HS-27A (cell line): Measurements from ENCODE around the gene PCGF1.
"Not testable (repeated sequence)": the region's sequence is repeated elsewhere in the genome, so short reads cannot be mapped to it uniquely, and the experiment has no call there.

ENCODE experiments used
- DNase-seq: peaks from one replicate; pipeline ENCODE4 v3.0.0-alpha.2; 2012; ENCODE audit warnings: low read depth, missing footprints

The PCGF1 gene

GRCh38 chr2:74499267-74499939 lies 8.1 kb downstream of the PCGF1 start, which contains the start of gene LBX2:
TSS of gene LBX2 (minus strand) at chr2:74499603. CDS start at chr2:74499537, 66 bp downstream.
- no peak for DNase-seq

GRCh38 chr2:74498500-74499266 lies 8.8 kb downstream of the PCGF1 start:
- no peak for DNase-seq

GRCh38 chr2:74497777-74498499 lies 9.6 kb downstream of the PCGF1 start:
- DNase-seq: no peak

GRCh38 chr2:74496997-74497776 lies 10.3 kb downstream of the PCGF1 start:
- DNase-seq: no peak

- no peak for DNase-seq
These were observed 12.1 kb downstream of the PCGF1 start for GRCh38 chr2:74495440-74495839.

- no peak for DNase-seq
These were observed 13.9 kb downstream of the PCGF1 start for GRCh38 chr2:74493546-74493945.

GRCh38 chr2:74491648-74492544 lies 15.6 kb downstream of the PCGF1 start:
- DNase-seq: no peak

- no peak for DNase-seq
These were observed 17.6 kb downstream of the PCGF1 start for GRCh38 chr2:74489906-74490305.

GRCh38 chr2:74488643-74489481 lies 18.6 kb downstream of the PCGF1 start:
- no peak for DNase-seq

GRCh38 chr2:74486141-74486540 lies 21.4 kb downstream of the PCGF1 start:
- DNase-seq: no peak

- DNase-seq: not testable (repeated sequence)
These were observed 23.8 kb downstream of the PCGF1 start for GRCh38 chr2:74483675-74484164.

- DNase-seq: peak; percentile 94
These were observed 24.5 kb downstream of the PCGF1 start, which contains the start of the genes CCDC142 and TTC31 for GRCh38 chr2:74482801-74483674. TSS of gene CCDC142 (minus strand) at chr2:74482998. CDS start at chr2:74482837, 161 bp downstream. TSS of gene TTC31 (plus strand) at chr2:74483081. CDS start at chr2:74483096, 15 bp downstream.

- DNase-seq: no peak
These were observed 25.3 kb downstream of the PCGF1 start for GRCh38 chr2:74481961-74482800.

- DNase-seq: no peak
These were observed 26.1 kb downstream of the PCGF1 start for GRCh38 chr2:74481431-74481830.

GRCh38 chr2:74474899-74475298 lies 32.6 kb downstream of the PCGF1 start:
- DNase-seq: no peak

GRCh38 chr2:74474481-74474880 lies 33.0 kb downstream of the PCGF1 start:
- DNase-seq: no peak

GRCh38 chr2:74472945-74473258 lies 34.6 kb downstream of the PCGF1 start:
- DNase-seq: no peak
